Activated T-cell treated with anti-CD3 and anti-CD28 coated beads for 4 hours (primary cell): ENCODE measurements around the gene AKAP6.
"Not testable (repeated sequence)": the region's sequence is repeated elsewhere in the genome, so short reads cannot be mapped to it uniquely, and the experiment has no call there.

Experiments used
- DNase-seq: peaks from one replicate; pipeline ENCODE4 v3.0.0-alpha.2; 2020

AKAP6 gene

GRCh38 chr14:32453857-32454810, 125.0 kb downstream of the AKAP6 start:
- DNase-seq: no peak

GRCh38 chr14:32457213-32457920, 128.3 kb downstream of the AKAP6 start:
- no peak for DNase-seq

- no peak for DNase-seq
Observed at GRCh38 chr14:32458720-32459119, 129.6 kb downstream of the AKAP6 start.

DNA sequence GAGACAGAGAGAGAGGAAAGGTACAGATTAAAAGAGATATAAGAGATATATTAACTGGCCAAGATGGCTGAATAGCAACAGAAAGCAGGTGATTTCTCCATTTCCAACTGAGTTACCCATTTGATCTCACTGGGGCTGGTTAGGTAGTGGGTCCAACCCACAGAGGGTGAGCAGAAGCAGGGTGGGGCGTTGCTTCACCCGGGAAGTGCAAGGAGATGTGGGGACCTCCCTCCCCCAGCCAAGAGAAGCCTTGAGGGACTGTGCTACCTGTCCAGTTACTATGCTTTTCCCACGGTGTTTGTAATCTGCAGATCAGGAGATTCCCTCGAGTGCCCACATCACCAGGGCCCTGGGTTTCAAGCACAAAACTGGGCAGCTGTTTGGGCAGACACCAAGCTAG, 131.2 kb downstream of the AKAP6 start:
- DNase-seq: no peak

- not testable (repeated sequence) for DNase-seq
Observed at GRCh38 chr14:32462553-32462952, 133.5 kb downstream of the AKAP6 start.

GRCh38 chr14:32468955-32469354, 139.9 kb downstream of the AKAP6 start:
- DNase-seq: no peak

DNA sequence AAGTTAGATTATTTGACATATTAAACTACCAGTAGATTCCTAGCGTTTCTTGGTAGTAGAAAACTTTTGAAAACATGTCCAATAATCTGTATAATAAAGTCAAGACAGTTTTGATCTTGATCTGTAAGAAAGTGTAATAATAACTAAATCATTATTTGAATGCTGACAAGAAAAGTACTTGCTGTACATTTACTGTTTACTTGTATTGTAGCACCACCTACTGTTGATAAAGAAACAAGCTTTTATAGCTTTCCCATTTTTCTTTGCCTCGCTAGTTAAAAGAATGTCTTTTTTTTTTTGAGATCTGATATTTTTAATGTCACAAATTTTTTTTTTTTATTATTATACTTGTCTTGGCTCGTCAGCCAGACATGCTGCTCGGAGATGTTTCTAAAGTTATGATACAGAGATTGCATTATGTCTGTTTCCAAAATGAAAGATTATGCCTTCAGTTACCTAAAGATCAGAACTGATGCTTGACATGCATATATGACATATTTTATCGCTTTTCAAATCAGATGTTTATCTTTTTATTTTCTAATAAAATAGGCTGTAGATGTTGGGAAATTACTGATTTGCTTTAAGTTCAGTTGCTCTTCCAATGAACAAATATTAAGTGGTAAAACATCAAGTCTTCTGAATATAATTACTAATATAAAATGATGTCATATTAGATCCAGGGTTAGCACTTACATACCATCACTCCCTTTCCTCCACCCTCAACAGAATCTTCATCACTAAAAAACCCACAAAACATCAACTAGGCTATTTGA, 140.5 kb downstream of the AKAP6 start:
- DNase-seq: no peak

DNA sequence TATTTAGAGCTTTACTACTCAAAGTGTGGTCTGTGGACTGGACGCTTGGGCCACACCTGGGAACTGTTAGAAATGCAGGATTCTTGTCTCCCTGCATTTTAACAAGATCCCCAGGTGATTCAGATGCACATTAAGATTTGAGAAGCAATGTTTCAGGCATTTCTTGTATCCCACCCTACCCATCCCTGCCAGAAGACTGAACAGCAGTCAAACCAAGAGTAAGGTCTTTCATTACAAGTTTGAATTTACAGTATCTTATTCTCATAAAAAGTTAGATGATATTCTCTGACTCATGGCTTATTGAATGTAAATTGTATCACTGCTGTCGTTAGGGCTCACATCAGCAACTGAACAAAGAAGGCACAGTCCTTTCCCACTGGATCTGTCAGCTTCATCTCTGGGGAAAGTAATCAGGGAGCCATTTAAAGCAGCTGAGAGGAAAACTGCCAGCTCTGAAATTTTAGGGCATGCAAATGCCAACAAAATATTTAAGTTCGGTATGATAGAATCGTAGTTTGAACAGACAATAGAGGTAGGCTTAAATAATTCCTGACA, 141.1 kb downstream of the AKAP6 start:
- no peak for DNase-seq

DNA sequence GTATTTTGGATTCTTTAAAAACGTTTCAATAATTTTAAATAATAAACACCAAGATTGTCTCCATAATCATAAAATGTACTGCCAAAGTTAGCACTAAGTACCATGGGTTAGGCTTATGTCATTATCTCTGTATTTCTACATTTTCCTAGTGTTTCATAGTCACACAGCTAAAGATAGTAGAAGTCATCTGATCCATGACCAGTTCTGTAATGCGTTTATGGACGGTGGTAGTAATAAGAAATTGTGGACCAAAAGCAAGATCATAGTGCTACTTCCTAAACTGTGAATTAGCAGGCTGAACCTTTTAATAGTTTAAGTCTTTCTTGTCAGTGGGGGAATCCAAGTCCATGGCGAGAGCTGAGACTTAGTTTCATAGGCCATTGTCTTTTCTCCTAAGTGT, 142.1 kb downstream of the AKAP6 start:
- DNase-seq: no peak

DNA sequence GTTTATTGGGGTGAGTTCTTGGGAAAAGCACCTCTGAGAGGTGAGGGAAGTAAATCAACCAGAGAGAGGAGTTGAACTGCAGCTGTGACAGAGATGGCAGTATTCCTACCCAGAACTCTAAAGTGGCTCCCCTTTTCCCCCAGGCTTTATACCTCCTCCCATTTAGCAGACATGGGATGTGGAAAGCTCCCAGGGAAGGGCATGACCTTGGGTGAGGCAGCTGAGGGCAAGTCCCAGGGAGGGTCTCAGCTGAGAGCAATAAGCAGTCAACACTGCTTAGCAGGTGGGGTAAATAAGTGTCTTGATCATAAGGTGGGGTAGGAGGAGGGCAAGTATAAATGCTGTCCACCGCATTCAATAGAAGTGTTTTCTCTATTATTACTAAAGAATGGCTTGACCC, 143.0 kb downstream of the AKAP6 start:
- DNase-seq: no peak

DNA sequence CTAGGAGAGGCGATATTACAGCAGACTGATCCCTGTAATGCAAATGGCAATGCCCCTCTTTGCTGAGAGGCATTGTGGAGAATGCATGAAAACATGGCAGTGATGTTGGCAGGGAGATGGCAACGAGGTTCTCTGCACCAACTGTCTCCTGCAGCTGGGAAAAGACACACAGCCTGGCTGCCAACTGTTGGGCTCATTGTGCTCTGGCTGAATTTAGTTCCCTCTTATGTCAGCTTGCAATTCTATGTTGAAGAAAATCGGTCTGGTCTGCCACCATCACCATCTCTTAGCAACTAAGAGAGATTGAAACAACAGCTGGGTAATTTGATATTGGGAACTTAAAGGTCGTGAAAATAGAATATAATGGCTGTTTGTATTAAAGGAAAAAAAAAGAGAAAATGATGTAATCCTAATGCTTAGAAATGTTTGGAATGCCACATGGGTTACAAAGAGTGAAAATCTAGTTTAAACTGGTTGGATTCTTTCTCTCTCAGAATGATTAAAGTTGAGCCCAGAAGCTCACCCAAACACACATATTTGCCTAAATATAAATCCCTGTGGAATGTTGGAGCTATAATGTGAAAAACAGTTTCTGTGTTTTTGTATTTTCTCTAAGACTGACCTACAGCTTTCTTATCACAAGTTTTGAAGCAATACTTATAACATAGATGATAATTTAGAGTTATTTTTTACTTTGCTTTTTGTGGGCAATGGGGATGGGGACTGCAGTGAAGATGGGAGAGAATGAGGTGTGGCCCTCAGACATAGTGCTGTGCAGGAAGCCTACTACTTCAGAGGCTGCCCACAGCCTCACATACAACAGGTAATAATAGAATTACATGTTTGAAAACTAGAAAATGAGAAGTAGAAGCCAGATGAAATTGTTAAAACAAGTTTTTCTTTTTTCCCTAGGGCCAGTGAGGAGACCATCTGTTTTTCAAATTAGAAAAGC, 143.7 kb downstream of the AKAP6 start:
- DNase-seq: no peak

- DNase-seq: no peak
Observed at GRCh38 chr14:32473464-32473855, 144.4 kb downstream of the AKAP6 start.

DNA sequence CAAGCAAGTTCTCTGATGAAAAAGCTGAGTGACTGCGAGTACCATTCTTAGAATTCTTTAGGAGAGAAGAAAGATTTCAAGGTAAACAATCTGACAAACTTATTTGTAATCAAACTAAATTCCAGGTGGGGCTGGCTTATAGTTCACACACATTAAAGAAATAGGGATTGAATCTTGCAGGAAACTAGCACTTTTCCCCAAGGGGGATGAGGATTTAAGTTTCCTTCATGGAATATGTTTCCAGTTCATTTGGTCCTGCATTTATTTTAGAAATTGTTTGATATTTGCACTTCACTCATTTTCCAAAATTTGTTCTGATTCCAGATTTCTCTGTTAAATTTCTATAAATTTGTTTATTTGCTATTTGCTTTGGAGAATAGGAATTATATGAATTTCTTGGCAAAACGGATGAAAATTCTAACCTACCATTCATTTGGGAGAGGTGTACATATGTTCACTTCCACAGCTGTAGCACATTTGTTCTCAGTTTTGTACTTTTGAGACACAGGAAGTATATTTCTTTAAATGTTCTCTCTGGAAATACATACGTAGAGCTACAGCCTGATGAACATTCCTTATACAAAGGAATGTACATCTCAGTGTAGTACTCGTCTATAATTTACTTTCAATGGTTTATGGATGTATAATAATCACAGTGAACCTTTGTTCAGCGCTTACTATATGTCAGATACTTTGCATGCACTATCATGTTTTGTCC, 145.5 kb downstream of the AKAP6 start:
- no peak for DNase-seq

DNA sequence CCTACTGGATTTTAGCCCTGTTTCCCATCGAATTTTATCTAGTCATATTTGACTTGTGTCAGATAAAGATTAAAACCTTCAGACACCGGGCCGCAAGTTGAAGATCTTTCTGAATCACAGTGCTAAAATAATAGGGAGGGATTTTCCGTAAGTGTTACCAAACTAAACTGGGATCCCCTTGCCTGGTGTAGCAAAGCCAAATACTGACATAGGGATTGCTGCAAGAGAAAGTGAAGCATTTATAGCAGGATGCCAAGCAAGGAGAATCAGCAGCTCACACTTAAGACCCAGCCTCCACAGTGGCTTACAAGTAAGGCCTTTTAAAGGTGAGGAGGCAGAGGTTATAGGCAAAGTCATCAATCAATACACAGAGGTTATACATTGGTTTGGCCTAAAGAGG, 147.4 kb downstream of the AKAP6 start:
- DNase-seq: no peak

DNA sequence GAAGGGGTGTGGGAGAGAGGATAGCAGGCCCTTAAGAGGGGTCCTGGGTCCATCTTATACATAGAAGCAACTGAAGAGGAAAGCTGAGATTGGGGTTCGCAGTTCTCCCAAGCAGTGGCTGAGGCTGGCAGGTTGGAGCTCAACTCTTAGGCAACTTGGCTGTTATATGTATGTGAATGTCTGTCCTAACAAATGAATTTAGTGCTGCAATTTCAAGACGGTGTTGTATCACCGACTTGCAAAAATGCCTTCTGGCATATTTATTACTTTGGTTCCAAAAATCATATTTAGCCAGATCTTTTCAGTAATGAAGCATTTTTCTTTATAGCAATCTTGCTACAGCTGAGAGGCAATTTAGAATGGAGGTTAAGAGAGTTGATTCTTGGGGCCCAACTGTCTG, 148.3 kb downstream of the AKAP6 start:
- no peak for DNase-seq

GRCh38 chr14:32478050-32478449, 149.0 kb downstream of the AKAP6 start:
- no peak for DNase-seq

DNA sequence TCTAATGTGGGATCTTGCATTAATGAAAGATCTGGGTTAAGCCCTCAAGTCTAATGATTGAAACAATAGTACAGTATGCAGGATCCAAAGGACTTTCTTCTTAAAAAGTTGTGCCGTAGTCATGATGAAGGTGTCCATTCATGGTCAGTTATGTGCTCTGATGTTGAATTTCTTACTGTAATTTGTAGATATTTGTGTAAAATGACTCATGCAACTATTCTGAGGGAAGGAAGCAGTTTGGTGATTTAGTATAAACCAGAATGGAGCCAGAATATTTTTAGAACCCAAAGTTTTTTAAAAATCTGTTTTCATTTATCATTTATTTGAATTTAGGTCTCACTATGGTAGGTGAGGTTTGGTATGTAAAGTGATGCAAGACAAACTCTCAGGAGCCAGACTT, 151.2 kb downstream of the AKAP6 start:
- no peak for DNase-seq

GRCh38 chr14:32481707-32482106, 152.6 kb downstream of the AKAP6 start:
- DNase-seq: no peak

DNA sequence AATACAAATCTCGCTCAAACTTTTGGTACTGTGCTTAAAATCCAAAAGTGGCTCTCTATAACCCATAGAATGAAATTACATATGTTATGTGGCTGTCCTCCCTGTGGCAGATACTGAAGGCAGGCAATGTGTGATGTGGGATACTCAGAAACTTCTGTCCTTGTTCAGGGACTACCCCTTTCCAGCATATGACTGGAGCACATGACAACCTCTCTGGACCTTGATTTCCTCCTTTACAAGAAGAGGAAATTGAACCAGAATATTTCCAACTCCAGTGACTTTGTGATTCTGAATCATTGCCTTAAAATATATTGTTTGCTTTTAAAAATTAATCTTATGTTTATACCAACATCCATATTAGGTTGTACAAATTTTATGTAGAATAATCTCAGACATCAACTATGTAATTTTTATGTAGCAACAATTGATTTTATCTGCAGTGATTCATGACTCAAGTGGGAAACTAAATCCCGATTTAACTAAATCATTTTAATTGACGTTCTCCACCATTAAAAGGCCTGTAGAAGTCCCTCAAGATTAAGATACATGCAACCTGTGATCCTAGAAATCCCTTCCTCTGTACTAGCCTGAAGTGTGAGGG, 162.4 kb downstream of the AKAP6 start:
- no peak for DNase-seq

GRCh38 chr14:32492457-32492856, 163.4 kb downstream of the AKAP6 start:
- no peak for DNase-seq
